Cardiac septum (tissue), 1 donor: Measurements from ENCODE around the gene EIF2S1. TPM values are rescaled to one million over a fixed set of nuclear protein-coding genes. Genes with fewer than 3 reads are reported as not detected.
"Not testable (repeated sequence)": the region's sequence is repeated elsewhere in the genome, so short reads cannot be mapped to it uniquely, and the experiment has no call there.

ENCODE experiments used
- DNase-seq: peaks from one replicate; pipeline ENCODE4 v3.0.0-alpha.2; 2020; ENCODE audit warnings: low spot score
- intact Hi-C: fragments of 100-400 bp; cut with DNase I; formaldehyde crosslinking; loops from one replicate; pipeline ENCODE4 v1.14.0; 2022
- total RNA-seq: library from RNA; stranded (reverse); fragmentation: NEBNext Ultra II Directional; extraction: Animal tissue kit (Norgen Biotek cat#: 25700); gene quantifications from one replicate; pipeline ENCODE4 v1.2.1, GENCODE V29; 2021
- donor health status: DM: no; HTN: no; CAD: no.

The EIF2S1 gene
- total RNA-seq, 1 donor from 2014 or later, result 89.8 TPM

- DNase-seq, intact Hi-C loops: not testable (repeated sequence)
These were observed 48.1 kb downstream of the EIF2S1 start for GRCh38 chr14:67408122-67408801.

GRCh38 chr14:67409461-67409860 lies 49.3 kb downstream of the EIF2S1 start:
- DNase-seq, result no peak
- intact Hi-C loops, result no loop called here

- intact Hi-C loops, result no loop called here
- DNase-seq, result no peak
These were observed 50.2 kb downstream of the EIF2S1 start for GRCh38 chr14:67410313-67410712.

GRCh38 chr14:67411370-67411769 lies 51.2 kb downstream of the EIF2S1 start:
- DNase-seq, result no peak
- intact Hi-C loops, result no loop called here

DNA sequence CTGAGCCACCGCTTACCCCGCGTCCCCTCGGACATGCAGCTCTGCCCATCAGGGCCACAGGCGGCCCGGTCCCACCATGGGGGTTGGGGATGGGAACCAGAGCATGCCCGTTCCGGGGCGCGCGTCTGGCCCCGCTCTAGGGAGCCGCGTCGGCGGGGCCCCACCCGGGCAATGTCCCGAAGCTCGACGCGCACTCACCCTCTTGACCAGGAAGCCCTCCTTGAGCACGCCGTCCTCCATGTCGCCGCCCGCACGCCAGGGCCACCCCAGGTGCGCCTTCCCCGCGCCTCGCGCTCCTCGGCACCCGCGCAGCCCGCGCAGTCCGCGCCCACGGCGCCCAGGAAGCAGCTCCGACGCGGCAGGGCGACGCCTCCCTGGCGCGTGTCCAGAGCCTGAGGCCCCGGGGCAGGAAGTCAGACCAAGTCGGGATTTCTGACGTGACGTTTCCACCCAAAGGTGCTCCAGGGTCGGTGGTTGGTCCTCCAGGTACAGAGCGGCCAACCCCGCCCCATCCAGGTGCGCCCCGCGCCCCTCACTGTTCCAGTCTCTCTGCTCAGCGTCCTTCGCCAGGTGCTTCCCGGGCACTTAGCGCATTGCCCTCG lies 51.8 kb downstream of the EIF2S1 start, which contains the start of gene PLEK2:
PLEK2 (minus strand) TSS at position 346 of the 602 bp plus-strand sequence; CDS start at position 240, 106 bp downstream.
- intact Hi-C loops, result no loop called here
- DNase-seq, result no peak

DNA sequence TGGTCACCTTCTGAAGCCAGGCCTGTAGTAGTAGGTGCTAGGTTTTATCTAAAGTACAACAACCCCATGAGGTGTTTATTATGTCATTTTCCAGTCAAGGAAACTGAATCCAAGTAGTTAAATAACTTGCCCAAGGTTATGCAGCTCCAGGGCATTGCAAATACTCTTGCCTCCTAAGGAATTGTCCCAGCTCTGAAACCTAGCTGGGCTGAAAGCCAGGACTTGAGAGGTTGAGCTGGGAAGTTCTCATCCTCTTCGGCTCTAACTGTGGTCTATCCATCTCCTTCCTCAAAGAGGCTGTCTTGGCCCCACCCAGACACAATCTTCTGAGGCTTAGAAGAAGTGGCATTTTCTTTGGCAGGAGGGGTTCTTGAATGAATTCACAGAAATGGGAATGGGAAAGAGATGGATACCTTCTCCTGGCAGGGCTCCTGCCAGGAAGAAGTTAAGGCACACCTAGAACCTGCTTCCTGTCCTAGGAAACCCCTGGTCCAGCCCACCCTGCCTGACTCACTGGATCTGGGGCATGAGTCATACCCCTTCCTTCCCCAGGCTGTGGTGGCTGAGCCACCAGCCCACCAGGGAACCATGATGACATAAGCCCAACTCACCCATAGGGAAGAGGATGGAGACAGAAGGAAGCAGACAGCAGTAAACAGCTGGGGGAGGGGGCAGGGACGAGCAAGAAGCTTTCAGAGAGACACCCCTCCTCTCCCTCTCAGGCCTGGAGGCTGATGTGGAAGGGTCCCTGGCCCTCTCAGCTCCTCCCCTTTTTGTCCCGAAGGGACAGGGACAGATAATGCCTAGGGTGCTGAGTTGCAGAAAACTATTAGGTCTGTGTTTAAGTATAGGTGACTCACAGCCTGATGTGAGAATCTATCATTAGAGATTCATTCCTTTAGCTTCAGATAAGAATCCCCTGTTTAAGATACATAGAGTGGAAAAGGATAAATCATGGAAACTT lies 54.0 kb downstream of the EIF2S1 start:
- no peak for DNase-seq
- intact Hi-C loops, result no loop called here

DNA sequence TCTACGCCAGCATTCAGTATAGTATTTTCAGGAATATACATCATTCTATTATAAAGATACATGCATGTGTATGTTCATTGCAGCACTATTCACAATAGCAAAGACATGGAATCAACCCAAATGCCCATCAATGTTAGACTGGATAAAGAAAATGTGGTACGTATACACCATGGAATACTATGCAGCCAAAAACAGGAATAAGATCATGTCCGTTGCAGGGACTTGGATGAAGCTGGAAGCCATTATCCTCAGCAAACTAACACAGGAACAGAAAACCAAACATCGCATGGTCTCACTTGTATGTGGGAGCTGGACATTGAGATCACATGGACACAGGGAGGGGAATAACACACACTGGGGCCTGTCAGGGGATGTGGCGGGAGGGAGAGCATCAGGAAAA lies 55.5 kb downstream of the EIF2S1 start:
- DNase-seq, intact Hi-C loops: not testable (repeated sequence)

DNA sequence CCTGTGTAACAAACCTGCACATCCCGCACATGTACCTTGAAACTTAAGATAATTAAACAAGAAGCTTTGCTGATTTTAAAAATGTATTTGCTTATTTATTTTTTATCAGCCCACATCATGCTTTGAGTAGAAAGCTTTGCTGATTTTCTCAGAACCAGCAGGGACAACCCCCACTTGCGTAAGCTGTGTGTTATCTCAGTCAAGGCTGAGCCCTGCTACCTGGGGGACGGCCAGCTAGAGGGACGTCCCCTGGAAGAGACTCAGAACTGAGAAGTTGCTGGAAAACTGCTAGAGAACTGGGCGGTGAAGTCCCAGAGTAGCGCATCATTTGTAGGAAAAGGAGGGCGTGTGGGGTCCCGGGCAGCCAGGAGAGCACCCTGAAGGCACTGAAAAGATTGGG lies 56.0 kb downstream of the EIF2S1 start:
- intact Hi-C loops, result no loop called here

DNA sequence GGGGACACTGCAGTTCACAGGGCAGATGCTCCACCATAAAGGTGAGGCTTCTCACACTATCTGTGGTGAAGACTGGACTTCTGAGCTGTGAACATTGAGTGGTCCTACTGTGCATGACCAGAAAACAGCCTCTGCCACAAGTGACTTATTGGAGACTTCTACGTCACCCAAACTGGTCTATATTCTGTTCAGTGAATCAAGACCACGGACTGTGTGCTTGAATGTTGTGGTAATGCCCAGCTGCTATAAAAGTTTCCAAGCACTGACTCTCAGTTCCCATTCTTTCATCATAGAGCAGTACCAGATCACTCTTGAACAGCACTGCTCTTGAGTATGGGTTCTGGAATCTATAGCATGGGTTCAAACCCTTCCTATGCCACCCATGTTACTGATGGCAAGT lies 56.7 kb downstream of the EIF2S1 start:
- no peak for DNase-seq
- intact Hi-C loops, result no loop called here

More for the DNA sequence above, 56.0 kb downstream of the EIF2S1 start:
- DNase-seq, result no peak

DNA sequence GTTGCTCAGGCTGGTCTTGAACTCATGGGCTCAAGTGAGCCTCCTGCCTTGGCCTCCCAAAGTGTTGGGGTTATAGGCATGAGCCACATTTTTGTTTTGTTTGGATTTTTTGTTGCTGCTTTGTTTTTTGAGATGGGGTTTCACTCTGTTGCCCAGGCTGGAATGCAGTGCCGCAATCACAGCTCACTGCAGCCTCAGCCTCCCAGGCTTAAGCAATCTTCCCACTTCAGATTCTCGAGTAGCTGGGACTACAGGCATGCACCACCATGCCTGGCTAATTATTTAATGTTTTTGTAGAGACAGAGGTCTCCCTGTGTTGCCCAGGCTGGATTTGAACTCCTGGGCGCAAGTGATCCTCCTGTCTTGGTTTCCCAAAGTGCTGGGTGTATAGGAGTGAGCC lies 57.5 kb downstream of the EIF2S1 start:
- intact Hi-C loops, result no loop called here
- no peak for DNase-seq

DNA sequence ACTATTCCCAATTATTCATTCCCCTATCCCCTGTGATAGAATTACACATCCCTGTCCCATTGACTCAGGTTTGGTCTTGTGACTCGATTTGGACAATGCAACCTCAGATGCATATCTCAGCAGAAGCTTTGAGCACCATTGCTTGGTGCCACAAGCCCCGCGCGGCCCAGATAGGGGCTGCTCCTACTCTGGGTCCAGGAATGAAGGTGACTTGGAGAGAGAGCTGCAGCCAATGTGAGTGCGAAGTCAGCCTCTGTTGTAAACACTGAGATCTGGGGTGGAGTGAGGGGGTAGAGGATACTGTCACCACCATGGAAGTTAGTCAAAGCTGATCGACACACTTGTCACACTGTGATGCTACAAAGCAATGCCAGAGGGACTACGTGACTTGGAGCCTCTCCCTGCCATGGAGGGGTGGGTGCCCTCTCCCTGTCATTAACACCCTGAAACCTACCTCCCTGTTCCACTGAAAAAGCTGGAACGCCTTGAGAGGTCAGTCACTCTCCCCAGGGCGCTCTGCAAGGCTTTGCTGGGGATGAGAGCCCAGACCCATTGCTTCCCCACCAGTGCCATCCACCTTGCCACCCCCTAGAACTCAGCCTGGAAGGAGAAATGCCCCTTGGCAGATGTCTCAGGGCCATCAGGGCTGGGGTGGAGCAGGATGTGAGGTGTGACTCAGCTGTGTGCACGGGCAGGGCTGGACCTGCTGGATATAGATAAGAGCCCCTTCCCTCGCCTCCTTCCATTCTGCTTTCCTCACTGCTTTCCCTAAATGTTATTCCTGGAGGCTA lies 58.5 kb downstream of the EIF2S1 start:
- DNase-seq, result no peak
- intact Hi-C loops, result no loop called here

- no peak for DNase-seq
- intact Hi-C loops, result loop anchor here (10.0 kb wide), 1 partner anchor 285 kb away; the partner anchor contains the start of gene RDH12
These were observed 60.1 kb downstream of the EIF2S1 start for GRCh38 chr14:67420102-67420739.

GRCh38 chr14:67421356-67422224 lies 61.5 kb downstream of the EIF2S1 start:
- intact Hi-C loops, result loop anchor here (10.0 kb wide), 1 partner anchor 283 kb away; the partner anchor contains the start of gene RDH12

DNA sequence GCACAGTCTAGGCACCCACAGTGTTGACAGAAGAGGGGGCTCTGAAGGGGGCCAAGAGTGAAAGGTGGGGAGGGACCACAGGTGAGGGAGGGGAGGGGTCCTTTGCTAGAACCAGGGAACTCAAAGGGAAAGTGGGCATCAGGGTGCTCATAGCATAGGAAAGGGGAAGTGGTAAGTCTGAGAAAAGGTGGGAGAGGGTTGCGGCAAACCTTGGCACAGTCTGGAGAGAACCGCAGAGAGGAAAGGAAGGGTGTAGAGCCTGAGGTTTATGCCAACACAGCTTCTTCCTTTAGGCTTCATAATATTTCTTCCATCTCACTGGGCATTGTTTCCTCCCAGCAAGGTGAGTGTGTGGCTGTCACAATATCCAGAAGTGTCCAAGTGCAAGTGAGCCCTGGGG lies 63.3 kb downstream of the EIF2S1 start:
- no peak for DNase-seq
- intact Hi-C loops, result loop anchor here (10.0 kb wide), 1 partner anchor 281 kb away; the partner anchor contains the start of gene RDH12

More at GRCh38 chr14:67421356-67422224, 61.5 kb downstream of the EIF2S1 start:
- no peak for DNase-seq

- DNase-seq, result no peak
- intact Hi-C loops, result loop anchor here (10.0 kb wide), 1 partner anchor 280 kb away; the partner anchor contains the start of gene RDH12
These were observed 64.4 kb downstream of the EIF2S1 start for GRCh38 chr14:67424539-67424938.

GRCh38 chr14:67425608-67426007 lies 65.5 kb downstream of the EIF2S1 start:
- intact Hi-C loops, result loop anchor here (2.0 to 10.0 kb wide), 3 partner anchors 62 to 279 kb away; partner anchors contain the start of genes RDH12 and TMEM229B
- DNase-seq, result no peak

GRCh38 chr14:67426161-67426560 lies 66.0 kb downstream of the EIF2S1 start:
- intact Hi-C loops, result loop anchor here (2.0 to 10.0 kb wide), 3 partner anchors 61 to 279 kb away; partner anchors contain the start of genes RDH12 and TMEM229B
- DNase-seq, result no peak
